Measurements from ENCODE around the gene ZBTB21.

ZBTB21 gene

GRCh38 chr21:41940431-41940830, 69.7 kb downstream of the ZBTB21 start:
- no peaks in the 10 kb centered on the region for H3K4me1 ChIP-seq (ENCODE audit: low read depth, poor library complexity, severe bottlenecking)
- TF ChIP-seq, protein P1, sequence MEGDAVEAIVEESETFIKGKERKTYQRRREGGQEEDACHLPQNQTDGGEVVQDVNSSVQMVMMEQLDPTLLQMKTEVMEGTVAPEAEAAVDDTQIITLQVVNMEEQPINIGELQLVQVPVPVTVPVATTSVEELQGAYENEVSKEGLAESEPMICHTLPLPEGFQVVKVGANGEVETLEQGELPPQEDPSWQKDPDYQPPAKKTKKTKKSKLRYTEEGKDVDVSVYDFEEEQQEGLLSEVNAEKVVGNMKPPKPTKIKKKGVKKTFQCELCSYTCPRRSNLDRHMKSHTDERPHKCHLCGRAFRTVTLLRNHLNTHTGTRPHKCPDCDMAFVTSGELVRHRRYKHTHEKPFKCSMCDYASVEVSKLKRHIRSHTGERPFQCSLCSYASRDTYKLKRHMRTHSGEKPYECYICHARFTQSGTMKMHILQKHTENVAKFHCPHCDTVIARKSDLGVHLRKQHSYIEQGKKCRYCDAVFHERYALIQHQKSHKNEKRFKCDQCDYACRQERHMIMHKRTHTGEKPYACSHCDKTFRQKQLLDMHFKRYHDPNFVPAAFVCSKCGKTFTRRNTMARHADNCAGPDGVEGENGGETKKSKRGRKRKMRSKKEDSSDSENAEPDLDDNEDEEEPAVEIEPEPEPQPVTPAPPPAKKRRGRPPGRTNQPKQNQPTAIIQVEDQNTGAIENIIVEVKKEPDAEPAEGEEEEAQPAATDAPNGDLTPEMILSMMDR (conservative IDR thresholded peaks at IDR 0.05; ENCODE audit: low read depth, low read length) = no peak

DNA sequence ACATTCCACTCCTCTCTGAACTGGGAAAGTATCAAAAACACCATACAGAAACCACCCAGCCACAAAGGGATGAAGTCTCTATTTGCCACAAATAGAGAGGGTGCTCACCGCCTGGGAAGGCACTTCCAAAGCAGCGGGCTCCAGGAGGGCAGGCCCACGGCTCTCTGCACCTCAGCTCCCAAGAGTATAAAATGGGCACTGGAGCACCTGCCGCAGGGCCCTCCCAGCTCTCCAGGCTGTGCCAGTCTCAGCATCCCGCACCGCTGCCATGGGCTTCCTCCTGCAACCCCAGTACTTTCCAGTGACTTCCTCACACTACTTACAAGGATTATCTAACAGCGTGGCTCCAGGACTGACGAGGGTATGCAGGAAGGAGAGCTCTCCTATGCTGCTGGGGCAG, 70.8 kb downstream of the ZBTB21 start:
- Histone ChIP-seq H3K27ac (no peak overlapping the region), H3K79me2 (ENCODE audit: insufficient read depth, low read depth) (no peaks in the 10 kb centered on the region), H3K9ac (no peak overlapping the region), H3K27me3 (ENCODE audit: insufficient read depth, low read depth) (no peaks in the 10 kb centered on the region), H2AFZ (ENCODE audit: low read depth) (no peak overlapping the region), H3K4me1 (ENCODE audit: low read depth, poor library complexity, severe bottlenecking) (no peaks in the 10 kb centered on the region), H3K4me3 (IDR thresholded peaks at IDR 0.05; ENCODE audit: insufficient read depth, low read depth, low read length) (no peak overlapping the region), H3K4me2 (no peak overlapping the region), H4K20me1 (ENCODE audit: insufficient read depth) (no peaks in the 10 kb centered on the region), H3K36me3 (ENCODE audit: insufficient read depth) (no peaks in the 10 kb centered on the region)
- TF ChIP-seq, protein P1 (conservative IDR thresholded peaks at IDR 0.05; ENCODE audit: low read depth, low read length) = no peak

More at GRCh38 chr21:41940431-41940830, 69.7 kb downstream of the ZBTB21 start:
- no peak overlapping the region for H2AFZ ChIP-seq (ENCODE audit: low read depth)
- no peak overlapping the region for H3K9ac ChIP-seq
- H3K36me3 ChIP-seq (ENCODE audit: insufficient read depth) = no peaks in the 10 kb centered on the region
- no peak overlapping the region for H3K4me2 ChIP-seq
- H3K4me3 ChIP-seq (IDR thresholded peaks at IDR 0.05; ENCODE audit: insufficient read depth, low read depth, low read length) = no peak overlapping the region
- no peaks in the 10 kb centered on the region for H3K79me2 ChIP-seq (ENCODE audit: insufficient read depth, low read depth)
- no peaks in the 10 kb centered on the region for H3K27me3 ChIP-seq (ENCODE audit: insufficient read depth, low read depth)
- no peaks in the 10 kb centered on the region for H4K20me1 ChIP-seq (ENCODE audit: insufficient read depth)
- no peak overlapping the region for H3K27ac ChIP-seq
